H1 (cell line): ENCODE measurements around the gene FRZB. TPM values are rescaled to one million over a fixed set of nuclear protein-coding genes. Genes with fewer than 3 reads are reported as not detected.

Experiments used
- CBX5 ChIP-seq: fragments of 300-800, 300-1000 bp; sonication (generic); IDR thresholded peaks from 2 replicates; pipeline ENCODE4 v1.7.1; 2016; ENCODE audit warnings: antibody characterized with exemption, low read length, low read depth
- CEBPB ChIP-seq: IDR thresholded peaks from 2 replicates; pipeline ENCODE4 v1.6.1; 2012; ENCODE audit warnings: low read depth, low read length
- CTBP2 ChIP-seq: IDR thresholded peaks from 2 replicates; pipeline ENCODE4 v1.7.0; 2011; ENCODE audit warnings: borderline replicate concordance, mild to moderate bottlenecking, moderate library complexity, mixed read lengths, low read length; ENCODE audit not compliant: insufficient read depth, insufficient read length
- GABPA ChIP-seq: IDR thresholded peaks from 2 replicates; pipeline ENCODE4 v1.6.1; 2011; ENCODE audit warnings: mild to moderate bottlenecking, low read length, moderate library complexity, borderline replicate concordance; ENCODE audit not compliant: insufficient read depth
- GTF2F1 ChIP-seq: IDR thresholded peaks from 2 replicates; pipeline ENCODE4 v1.6.1; 2012; ENCODE audit warnings: low read depth, low read length, improper control_type of control experiment, borderline replicate concordance
- RAD21 ChIP-seq, 2 experiments: IDR thresholded peaks in 1 of 2; conservative IDR thresholded peaks in 1 of 2; 2 replicates each; pipeline ENCODE4 v1.6.1; 2011; ENCODE audit warnings: low read depth in 2 of 2, low read length in 2 of 2, improper control_type of control experiment in 1 of 2, inconsistent platforms in 1 of 2, mild to moderate bottlenecking in 1 of 2, moderate library complexity in 1 of 2
- SIN3A ChIP-seq, 2 experiments: IDR thresholded peaks in 1 of 2; conservative IDR thresholded peaks in 1 of 2; 2 replicates each; pipeline ENCODE4 v1.6.1; 2011 to 2012; ENCODE audit warnings: low read length in 2 of 2, improper control_type of control experiment in 1 of 2, low read depth in 1 of 2, mild to moderate bottlenecking in 1 of 2
- polyA plus RNA-seq, 7 experiments: library from polyadenylated mRNA; depleted of rRNA in 3 of 7; stranded (reverse) in 5 of 7; unstranded in 2 of 7; fragments of >200 nt in 5 of 7; fragments of 200-250 nt in 2 of 7; gene quantifications; 1 replicate in 5 of 7; 2 replicates in 1 of 7; 4 replicates in 1 of 7; pipeline versions ENCODE4 v1.2.1 to v1.2.3, GENCODE V29; 2011 to 2013; ENCODE audit warnings: missing spikeins in 2 of 7, mixed read lengths in 2 of 7
- total RNA-seq: library from RNA; stranded (reverse); fragmentation: NEBNext Ultra II Directional; extraction: Animal tissue kit (Norgen Biotek cat#: 25700); gene quantifications from 2 replicates; pipeline ENCODE4 v1.2.1, GENCODE V29; 2021
- TF ChIP-seq, protein P1 (sequence below): IDR thresholded peaks from 2 replicates; pipeline ENCODE4 v1.6.1; 2011; ENCODE audit warnings: low read length, improper control_type of control experiment

FRZB gene
- total and polyA plus RNA-seq, 2 of the 8 experiments (the other 6 are each of a cell fraction or from before 2014, with no cell fraction given) = 4.4 to 4.6 TPM

DNA sequence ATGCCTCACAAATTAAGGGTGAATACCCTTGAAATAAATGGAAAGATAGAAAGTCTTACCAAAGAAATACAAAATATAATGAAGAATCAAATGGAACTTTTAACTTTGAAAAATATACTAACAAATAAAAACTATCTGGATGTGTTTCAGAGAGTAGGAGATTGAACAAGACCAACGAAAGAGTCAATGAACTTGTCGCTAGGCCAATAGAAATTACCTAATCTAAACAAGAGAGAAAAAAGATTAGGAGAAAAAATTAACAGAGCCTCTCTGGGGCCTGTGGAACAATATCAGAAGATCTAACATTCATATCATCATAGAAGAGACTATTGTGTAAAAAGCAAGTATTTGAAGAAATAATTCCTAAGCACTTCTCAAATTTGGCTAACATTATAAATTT is 11.1 kb downstream of the FRZB start (continued):
- TF ChIP-seq SIN3A (conservative IDR thresholded peaks at IDR 0.05 in 1 of 2, IDR thresholded peaks at IDR 0.05 in 1 of 2; ENCODE audit: low read depth in 1 of 2, low read length in 2 of 2) (no peak), GABPA (no peak), RAD21 (IDR thresholded peaks at IDR 0.05 in 1 of 2, conservative IDR thresholded peaks at IDR 0.05 in 1 of 2; ENCODE audit: low read depth in 2 of 2, low read length in 2 of 2) (no peak), GTF2F1 (no peak), CEBPB (no peak), CTBP2 (no peak), CBX5 (no peak)
- TF ChIP-seq, protein P1, sequence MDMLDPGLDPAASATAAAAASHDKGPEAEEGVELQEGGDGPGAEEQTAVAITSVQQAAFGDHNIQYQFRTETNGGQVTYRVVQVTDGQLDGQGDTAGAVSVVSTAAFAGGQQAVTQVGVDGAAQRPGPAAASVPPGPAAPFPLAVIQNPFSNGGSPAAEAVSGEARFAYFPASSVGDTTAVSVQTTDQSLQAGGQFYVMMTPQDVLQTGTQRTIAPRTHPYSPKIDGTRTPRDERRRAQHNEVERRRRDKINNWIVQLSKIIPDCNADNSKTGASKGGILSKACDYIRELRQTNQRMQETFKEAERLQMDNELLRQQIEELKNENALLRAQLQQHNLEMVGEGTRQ = no peak
